H1 (cell line): ENCODE measurements around the gene AHDC1. TPM values are rescaled to one million over a fixed set of nuclear protein-coding genes. Genes with fewer than 3 reads are reported as not detected.

Experiments used
- CTCF ChIA-PET: fragments of 300-600 bp; sonication (Branson Sonifier 250); formaldehyde crosslinking; loops from one replicate; lab custom pipeline; 2021; ENCODE audit not compliant: partially characterized antibody; lab: Charles Lee
- POLR2A ChIA-PET: fragments of 300-600 bp; sonication (Branson Sonifier 250); formaldehyde crosslinking; loops from one replicate; lab custom pipeline; 2021; ENCODE audit warnings: inconsistent platforms; ENCODE audit not compliant: partially characterized antibody; lab: Charles Lee
- DNase-seq, 2 experiments: peaks; one replicate each; pipeline versions ENCODE4 v3.0.0 to v3.0.0-alpha.2; 2010 to 2022; ENCODE audit warnings: low spot score in 2 of 2, low read depth in 1 of 2, mixed read lengths in 1 of 2
- FAIRE-seq: peaks from 2 replicates; lab custom pipeline; 2011; peaks lifted over from hg19 to GRCh38; lab: Jason Lieb, UNC
- H2AFZ ChIP-seq: 2 replicates; pipeline ENCODE4 v1.8.1; 2012; ENCODE audit warnings: low read length, inconsistent platforms
- H2AK5ac ChIP-seq: 2 replicates; pipeline ENCODE4 v1.6.1; 2013; ENCODE audit warnings: low read depth, low read length
- H2BK120ac ChIP-seq: replicated peaks from 2 replicates; pipeline ENCODE3; 2013; ENCODE audit warnings: low read depth, low read length, inconsistent platforms
- H2BK12ac ChIP-seq: 2 replicates; pipeline ENCODE4 v1.6.1; 2013; ENCODE audit warnings: low read depth, low read length
- H2BK15ac ChIP-seq: 2 replicates; pipeline ENCODE4 v1.6.1; 2013; ENCODE audit warnings: low read length
- H2BK20ac ChIP-seq: 2 replicates; pipeline ENCODE4 v1.6.1; 2013; ENCODE audit warnings: low read length
- H2BK5ac ChIP-seq: 2 replicates; pipeline ENCODE4 v1.6.1; 2013; ENCODE audit warnings: low read depth, low read length
- H3K14ac ChIP-seq: 2 replicates; pipeline ENCODE4 v1.6.1; 2013; ENCODE audit warnings: inconsistent platforms; ENCODE audit not compliant: insufficient read length
- H3K18ac ChIP-seq: 2 replicates; pipeline ENCODE4 v1.6.1; 2013; ENCODE audit warnings: low read length; ENCODE audit errors: extremely low read depth
- H3K23ac ChIP-seq: 2 replicates; pipeline ENCODE4 v1.6.1; 2013; ENCODE audit warnings: inconsistent platforms; ENCODE audit not compliant: insufficient read length
- H3K23me2 ChIP-seq: 2 replicates; pipeline ENCODE4 v1.6.1; 2013; ENCODE audit warnings: low read depth, low read length
- H3K27ac ChIP-seq: 2 replicates; pipeline ENCODE4 v1.6.1; 2011; ENCODE audit warnings: low read depth, low read length, inconsistent platforms
- H3K27me3 ChIP-seq, 4 experiments: replicated peaks in 1 of 4; 1 replicate in 1 of 4; 2 replicates in 3 of 4; pipeline versions ENCODE4 v1.6.1 to v1.8.1; 2011 to 2013; ENCODE audit warnings: low read length in 3 of 4, mild to moderate bottlenecking in 3 of 4, inconsistent platforms in 2 of 4, mixed read lengths in 2 of 4, moderate library complexity in 1 of 4; ENCODE audit not compliant: control insufficient read depth in 3 of 4, insufficient read depth in 3 of 4; ENCODE audit errors: extremely low read depth in 1 of 4
- H3K36me3 ChIP-seq, 4 experiments: 2 replicates each; pipeline versions ENCODE4 v1.6.1 to v1.8.1; 2011 to 2013; ENCODE audit warnings: mild to moderate bottlenecking in 4 of 4, low read length in 3 of 4, moderate library complexity in 2 of 4, control low read depth in 1 of 4, inconsistent platforms in 1 of 4; ENCODE audit not compliant: insufficient read depth in 4 of 4, control insufficient read depth in 2 of 4
- H3K4ac ChIP-seq: replicated peaks from 2 replicates; pipeline ENCODE3; 2013; ENCODE audit warnings: low read length, low read depth, mixed read lengths, inconsistent platforms; ENCODE audit not compliant: insufficient read length
- H3K4me1 ChIP-seq, 4 experiments: replicated peaks in 1 of 4; 1 replicate in 1 of 4; 2 replicates in 3 of 4; pipeline versions ENCODE4 v1.6.1 to v1.8.1; 2011 to 2013; ENCODE audit warnings: low read length in 3 of 4, inconsistent platforms in 2 of 4, mixed read lengths in 1 of 4; ENCODE audit not compliant: insufficient read depth in 4 of 4, control insufficient read depth in 3 of 4
- H3K4me2 ChIP-seq, 2 experiments: 2 replicates each; pipeline versions ENCODE4 v1.6.1 to v1.8.1; 2011 to 2013; ENCODE audit warnings: low read depth in 2 of 2, low read length in 2 of 2, control low read depth in 1 of 2, inconsistent platforms in 1 of 2, mild to moderate bottlenecking in 1 of 2; ENCODE audit not compliant: insufficient read depth in 1 of 2
- H3K4me3 ChIP-seq, 4 experiments: fragments of 200-600, 300-600 bp in 1 of 4; sonication (generic), shearing (Covaris generic), sonication (Bioruptor Twin) in 1 of 4; 2 replicates each; pipeline versions ENCODE4 v1.5.1 to v1.8.1; 2011 to 2016; ENCODE audit warnings: low read length in 4 of 4, low read depth in 3 of 4, control low read depth in 2 of 4, inconsistent platforms in 2 of 4, mild to moderate bottlenecking in 2 of 4, mixed read lengths in 1 of 4, moderate library complexity in 1 of 4; ENCODE audit not compliant: insufficient read depth in 2 of 4; ENCODE audit errors: extremely low read depth in 1 of 4
- H3K56ac ChIP-seq: replicated peaks from 2 replicates; pipeline ENCODE3; 2013; ENCODE audit warnings: low read depth, mild to moderate bottlenecking, mixed read lengths, low read length, inconsistent platforms; ENCODE audit not compliant: insufficient read length
- H3K79me1 ChIP-seq: 2 replicates; pipeline ENCODE4 v1.6.1; 2013; ENCODE audit warnings: low read depth, low read length, control low read depth
- H3K79me2 ChIP-seq, 2 experiments: 2 replicates each; pipeline versions ENCODE4 v1.6.1 to v1.8.1; 2012 to 2013; ENCODE audit warnings: low read length in 2 of 2, mild to moderate bottlenecking in 2 of 2, inconsistent platforms in 1 of 2; ENCODE audit not compliant: insufficient read depth in 2 of 2, control insufficient read depth in 1 of 2
- H3K9ac ChIP-seq, 4 experiments: replicated peaks in 1 of 4; 1 replicate in 1 of 4; 2 replicates in 3 of 4; pipeline versions ENCODE4 v1.6.1 to v1.8.1; 2011 to 2013; ENCODE audit warnings: low read depth in 3 of 4, low read length in 3 of 4, control low read depth in 2 of 4, mild to moderate bottlenecking in 2 of 4, moderate library complexity in 2 of 4, inconsistent platforms in 1 of 4; ENCODE audit errors: extremely low read depth in 1 of 4
- H3K9me3 ChIP-seq, 2 experiments: 2 replicates each; pipeline versions ENCODE4 v1.6.1 to v1.8.1; 2012 to 2013; ENCODE audit warnings: mild to moderate bottlenecking in 2 of 2, moderate library complexity in 2 of 2, control low read depth in 1 of 2, inconsistent platforms in 1 of 2, low read depth in 1 of 2, low read length in 1 of 2, mixed read lengths in 1 of 2; ENCODE audit not compliant: insufficient read depth in 2 of 2
- H4K20me1 ChIP-seq, 2 experiments: replicated peaks in 1 of 2; 2 replicates each; pipeline versions ENCODE3 to v1.8.1; 2011 to 2013; ENCODE audit warnings: inconsistent platforms in 2 of 2, low read length in 2 of 2, mild to moderate bottlenecking in 1 of 2; ENCODE audit not compliant: insufficient read depth in 2 of 2, control insufficient read depth in 1 of 2
- H4K5ac ChIP-seq: 2 replicates; pipeline ENCODE4 v1.6.1; 2013; ENCODE audit warnings: low read length, low read depth, mixed read lengths, inconsistent platforms; ENCODE audit not compliant: insufficient read length
- H4K8ac ChIP-seq: 2 replicates; pipeline ENCODE4 v1.8.0; 2013; ENCODE audit warnings: mild to moderate bottlenecking, moderate library complexity, low read length, inconsistent platforms; ENCODE audit not compliant: insufficient read depth; ENCODE audit errors: extremely low read depth
- H4K91ac ChIP-seq: replicated peaks from 2 replicates; pipeline ENCODE3; 2013; ENCODE audit warnings: low read length, mixed read lengths, inconsistent platforms; ENCODE audit not compliant: insufficient read length
- CREB1 ChIP-seq: IDR thresholded peaks from 2 replicates; pipeline ENCODE4 v1.6.1; 2012; ENCODE audit warnings: inconsistent platforms
- RAD21 ChIP-seq, 2 experiments: IDR thresholded peaks in 1 of 2; conservative IDR thresholded peaks in 1 of 2; 2 replicates each; pipeline ENCODE4 v1.6.1; 2011; ENCODE audit warnings: low read depth in 2 of 2, low read length in 2 of 2, improper control_type of control experiment in 1 of 2, inconsistent platforms in 1 of 2, mild to moderate bottlenecking in 1 of 2, moderate library complexity in 1 of 2
- RFX5 ChIP-seq: IDR thresholded peaks from 2 replicates; pipeline ENCODE4 v1.6.1; 2011; ENCODE audit warnings: low read depth, low read length, improper control_type of control experiment, borderline replicate concordance
- SP2 ChIP-seq: IDR thresholded peaks from 2 replicates; pipeline ENCODE4 v1.6.1; 2012; ENCODE audit warnings: mild to moderate bottlenecking, low read length, inconsistent platforms
- WGBS, 2 experiments: shearing (Covaris generic) in 1 of 2; methylation state at CpG; one replicate each; pipeline versions ENCODE4 v1.1.6 to v1.1.7; 2013 to 2015; ENCODE audit warnings: low lambda C conversion rate in 2 of 2, mixed read lengths in 2 of 2, inconsistent platforms in 1 of 2, low coverage in 1 of 2, missing lambda C conversion rate in 1 of 2; ENCODE audit not compliant: insufficient replicate concordance in 2 of 2, insufficient coverage in 1 of 2, insufficient read length in 1 of 2; ENCODE audit errors: extremely low coverage in 1 of 2, missing lambda C conversion rate in 1 of 2; 5-methylcytosine and 5-hydroxymethylcytosine counted together
- polyA plus RNA-seq, 7 experiments: library from polyadenylated mRNA; depleted of rRNA in 3 of 7; stranded (reverse) in 5 of 7; unstranded in 2 of 7; fragments of >200 nt in 5 of 7; fragments of 200-250 nt in 2 of 7; gene quantifications; 1 replicate in 5 of 7; 2 replicates in 1 of 7; 4 replicates in 1 of 7; pipeline versions ENCODE4 v1.2.1 to v1.2.3, GENCODE V29; 2011 to 2013; ENCODE audit warnings: missing spikeins in 2 of 7, mixed read lengths in 2 of 7
- total RNA-seq: library from RNA; stranded (reverse); fragmentation: NEBNext Ultra II Directional; extraction: Animal tissue kit (Norgen Biotek cat#: 25700); gene quantifications from 2 replicates; pipeline ENCODE4 v1.2.1, GENCODE V29; 2021

Gene AHDC1
- total and polyA plus RNA-seq, 2 of the 8 experiments (the other 6 are each of a cell fraction or from before 2014, with no cell fraction given), result 4.4 to 35.1 TPM

DNA sequence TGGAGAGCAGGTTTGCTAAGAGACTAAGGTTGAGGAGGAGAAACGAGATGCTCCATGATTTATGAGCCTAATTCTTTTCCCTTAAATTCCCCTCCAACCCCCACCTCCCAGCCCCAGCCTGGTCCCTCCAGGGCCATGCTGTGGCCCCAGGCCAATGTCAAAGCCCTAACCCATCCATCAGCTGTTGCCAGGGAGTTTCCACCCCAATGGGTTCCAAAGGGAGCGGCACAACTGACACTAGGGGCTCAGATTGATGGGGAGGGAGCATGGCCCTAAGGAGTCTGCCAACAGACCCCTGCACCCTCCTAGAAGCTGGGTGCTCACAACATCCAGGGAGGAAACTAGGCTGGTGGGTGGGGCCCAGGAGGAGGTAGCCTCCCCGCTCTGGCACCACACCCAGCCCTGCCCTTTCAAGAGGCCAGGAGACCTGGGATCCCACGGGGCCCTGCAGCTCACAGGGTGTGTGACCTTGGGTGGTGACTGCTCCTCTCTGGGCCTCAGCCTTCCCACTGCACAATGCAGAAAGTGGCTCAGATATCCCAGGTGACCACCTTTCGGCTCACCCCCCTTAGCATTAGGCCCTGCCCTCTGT is 12.9 kb downstream of the AHDC1 start:
- WGBS, 2 experiments, result 82% methylated on average over 4 of the region's 5 CpGs; no CpG with 5 or more reads in 1 of the 2 experiments
- peaks cover 0 to 7% (median 0%) of the 10 kb centered on the region in 4 experiments; a peak in 1 of 8 replicates for H3K36me3 ChIP-seq
- no peak overlapping the region for H3K14ac ChIP-seq
- H3K27ac ChIP-seq, result no peak overlapping the region
- H3K79me2 ChIP-seq, result peaks cover 0 to 71% of the 10 kb centered on the region in 2 experiments; a peak in 2 of 4 replicates
- peaks cover 10% of the 10 kb centered on the region; the same call in 1 of the 2 replicates for H3K23me2 ChIP-seq
- no peak overlapping the region for H3K56ac ChIP-seq
- no peak overlapping the region for H3K4me3 ChIP-seq
- H3K79me1 ChIP-seq, result peaks cover 38% of the 10 kb centered on the region
- H4K20me1 ChIP-seq, result peaks cover 10 to 36% of the 10 kb centered on the region in 2 experiments
- CTCF ChIA-PET, result interaction anchor here (1.5 to 37.8 kb wide), 6 partner anchors 10 to 196 kb away, joined by 3 to 1807 read pairs (median 8); no protein-coding TSS in a partner anchor
- DNase-seq (no peak), FAIRE-seq (no peak)
- no peak overlapping the region for H3K4me2 ChIP-seq
- H3K27me3 ChIP-seq, result peaks cover 0 to 2% (median 0%) of the 10 kb centered on the region in 4 experiments; a peak in 1 of 7 replicates
- TF ChIP-seq RFX5, result peak; percentile 84
- no peak for TF ChIP-seq SP2
- no peak for TF ChIP-seq RAD21 (IDR thresholded peaks at IDR 0.05 in 1 of 2, conservative IDR thresholded peaks at IDR 0.05 in 1 of 2; ENCODE audit: low read depth in 2 of 2, low read length in 2 of 2)
- TF ChIP-seq CREB1, result peak; percentile 49; the same call in 1 of the 2 replicates
- TF ChIP-seq, all 59 proteins: peak for 2
- no peak overlapping the region for H2BK20ac ChIP-seq
- no peak overlapping the region for H3K9ac ChIP-seq
- H4K5ac ChIP-seq, result no peak overlapping the region
- 0 out of 2 replicates have a peak overlapping the region, but pooled peaks have one; percentile 13 for H3K18ac ChIP-seq
- peak overlapping the region; percentile 38 for H4K8ac ChIP-seq
- no peak overlapping the region for H3K4ac ChIP-seq
- no peak overlapping the region for H2AK5ac ChIP-seq
- peaks cover 12 to 52% (median 34%) of the 10 kb centered on the region in 4 experiments for H3K4me1 ChIP-seq
- peak overlapping the region; percentile 17 for H4K91ac ChIP-seq
- POLR2A ChIA-PET, result interaction anchor here (0.5 to 13.5 kb wide), 3 partner anchors 10 to 32 kb away, joined by 3 to 355 read pairs (median 23); no protein-coding TSS in a partner anchor
- no peaks in the 10 kb centered on the region for H3K9me3 ChIP-seq
- H2BK120ac ChIP-seq, result no peak overlapping the region
- H2BK15ac ChIP-seq, result no peak overlapping the region
- no peak overlapping the region for H3K23ac ChIP-seq
- no peak overlapping the region for H2BK12ac ChIP-seq
- no peak overlapping the region for H2AFZ ChIP-seq
- H2BK5ac ChIP-seq, result peak overlapping the region; percentile 60; the same call in 1 of the 2 replicates
